ENCODE data around the gene GARRE1. TPM values are rescaled to one million over a fixed set of nuclear protein-coding genes. Genes with fewer than 3 reads are reported as not detected.

Gene GARRE1
- total and polyA plus RNA-seq, 4 donors = 4.0 to 13.7 (median 9.0) TPM

DNA sequence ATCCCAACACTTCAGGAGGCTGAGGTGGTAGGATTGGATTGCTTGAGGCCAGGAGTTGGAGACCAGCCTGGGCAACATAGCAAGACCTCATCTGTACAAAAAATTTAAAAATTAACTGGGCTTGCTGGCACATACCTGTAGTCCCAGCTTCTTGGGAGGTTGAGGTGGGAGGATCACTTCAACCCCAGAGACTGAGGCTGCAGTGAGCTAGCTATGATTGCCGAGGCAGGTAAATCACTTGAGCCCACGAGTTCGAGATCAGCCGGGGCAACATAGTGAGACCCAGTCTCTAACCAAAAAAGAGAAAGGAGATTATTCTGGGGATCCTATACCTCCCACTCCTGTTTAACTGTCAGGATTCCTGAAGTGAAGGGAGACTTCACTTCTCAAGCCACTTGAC is 16.4 kb upstream of the GARRE1 start:
- Histone ChIP-seq H3K27ac (ENCODE audit: low read depth in 1 of 2, low read length in 2 of 2) (no peak overlapping the region), H3K4me3 (ENCODE audit: low read depth in 1 of 3, low read length in 3 of 3) (no peak overlapping the region), H3K36me3 (ENCODE audit: control insufficient read depth in 4 of 4, insufficient read depth in 3 of 4, low read depth in 1 of 4, low read length in 3 of 4) (no peaks in the 10 kb centered on the region), H3K27me3 (ENCODE audit: control insufficient read depth in 4 of 4, insufficient read depth in 4 of 4, low read length in 3 of 4) (no peaks in the 10 kb centered on the region), H3K9ac (ENCODE audit: low read depth in 1 of 2, low read length in 2 of 2) (no peak overlapping the region), H3K9me3 (ENCODE audit: control insufficient read depth in 4 of 4, low read length in 3 of 4) (no peaks in the 10 kb centered on the region), H3K4me1 (ENCODE audit: control insufficient read depth in 4 of 4, insufficient read depth in 4 of 4, low read length in 3 of 4) (peaks cover 0 to 4% (median 1%) of the 10 kb centered on the region in 4 donors)
- WGBS = 97% methylated on average over 4 of the region's 4 CpGs
- DNase-seq (ENCODE audit: low spot score) = no peak
- TF ChIP-seq HNF4G (IDR thresholded peaks at IDR 0.05) (no peak), EGR1 (IDR thresholded peaks at IDR 0.05; ENCODE audit: low read depth in 2 of 2) (no peak), RXRA (IDR thresholded peaks at IDR 0.05) (no peak), TAF1 (conservative IDR thresholded peaks at IDR 0.05) (no peak), NR2F2 (IDR thresholded peaks at IDR 0.05) (no peak), RAD21 (IDR thresholded peaks at IDR 0.05) (no peak), SP1 (IDR thresholded peaks at IDR 0.05) (no peak), GABPA (IDR thresholded peaks at IDR 0.05 in 1 of 2, conservative IDR thresholded peaks at IDR 0.05 in 1 of 2) (no peak), FOXA1 (IDR thresholded peaks at IDR 0.05) (no peak), HNF4A (conservative IDR thresholded peaks at IDR 0.05) (no peak), YY1 (IDR thresholded peaks at IDR 0.05) (no peak), FOXA2 (IDR thresholded peaks at IDR 0.05) (no peak), JUND (IDR thresholded peaks at IDR 0.05) (no peak)
- TF ChIP-seq, protein P1, sequence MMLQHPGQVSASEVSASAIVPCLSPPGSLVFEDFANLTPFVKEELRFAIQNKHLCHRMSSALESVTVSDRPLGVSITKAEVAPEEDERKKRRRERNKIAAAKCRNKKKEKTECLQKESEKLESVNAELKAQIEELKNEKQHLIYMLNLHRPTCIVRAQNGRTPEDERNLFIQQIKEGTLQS (IDR thresholded peaks at IDR 0.05) = no peak
- TF ChIP-seq, protein P2, sequence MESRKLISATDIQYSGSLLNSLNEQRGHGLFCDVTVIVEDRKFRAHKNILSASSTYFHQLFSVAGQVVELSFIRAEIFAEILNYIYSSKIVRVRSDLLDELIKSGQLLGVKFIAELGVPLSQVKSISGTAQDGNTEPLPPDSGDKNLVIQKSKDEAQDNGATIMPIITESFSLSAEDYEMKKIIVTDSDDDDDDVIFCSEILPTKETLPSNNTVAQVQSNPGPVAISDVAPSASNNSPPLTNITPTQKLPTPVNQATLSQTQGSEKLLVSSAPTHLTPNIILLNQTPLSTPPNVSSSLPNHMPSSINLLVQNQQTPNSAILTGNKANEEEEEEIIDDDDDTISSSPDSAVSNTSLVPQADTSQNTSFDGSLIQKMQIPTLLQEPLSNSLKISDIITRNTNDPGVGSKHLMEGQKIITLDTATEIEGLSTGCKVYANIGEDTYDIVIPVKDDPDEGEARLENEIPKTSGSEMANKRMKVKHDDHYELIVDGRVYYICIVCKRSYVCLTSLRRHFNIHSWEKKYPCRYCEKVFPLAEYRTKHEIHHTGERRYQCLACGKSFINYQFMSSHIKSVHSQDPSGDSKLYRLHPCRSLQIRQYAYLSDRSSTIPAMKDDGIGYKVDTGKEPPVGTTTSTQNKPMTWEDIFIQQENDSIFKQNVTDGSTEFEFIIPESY (IDR thresholded peaks at IDR 0.05) = no peak
- TF ChIP-seq, protein P3, sequence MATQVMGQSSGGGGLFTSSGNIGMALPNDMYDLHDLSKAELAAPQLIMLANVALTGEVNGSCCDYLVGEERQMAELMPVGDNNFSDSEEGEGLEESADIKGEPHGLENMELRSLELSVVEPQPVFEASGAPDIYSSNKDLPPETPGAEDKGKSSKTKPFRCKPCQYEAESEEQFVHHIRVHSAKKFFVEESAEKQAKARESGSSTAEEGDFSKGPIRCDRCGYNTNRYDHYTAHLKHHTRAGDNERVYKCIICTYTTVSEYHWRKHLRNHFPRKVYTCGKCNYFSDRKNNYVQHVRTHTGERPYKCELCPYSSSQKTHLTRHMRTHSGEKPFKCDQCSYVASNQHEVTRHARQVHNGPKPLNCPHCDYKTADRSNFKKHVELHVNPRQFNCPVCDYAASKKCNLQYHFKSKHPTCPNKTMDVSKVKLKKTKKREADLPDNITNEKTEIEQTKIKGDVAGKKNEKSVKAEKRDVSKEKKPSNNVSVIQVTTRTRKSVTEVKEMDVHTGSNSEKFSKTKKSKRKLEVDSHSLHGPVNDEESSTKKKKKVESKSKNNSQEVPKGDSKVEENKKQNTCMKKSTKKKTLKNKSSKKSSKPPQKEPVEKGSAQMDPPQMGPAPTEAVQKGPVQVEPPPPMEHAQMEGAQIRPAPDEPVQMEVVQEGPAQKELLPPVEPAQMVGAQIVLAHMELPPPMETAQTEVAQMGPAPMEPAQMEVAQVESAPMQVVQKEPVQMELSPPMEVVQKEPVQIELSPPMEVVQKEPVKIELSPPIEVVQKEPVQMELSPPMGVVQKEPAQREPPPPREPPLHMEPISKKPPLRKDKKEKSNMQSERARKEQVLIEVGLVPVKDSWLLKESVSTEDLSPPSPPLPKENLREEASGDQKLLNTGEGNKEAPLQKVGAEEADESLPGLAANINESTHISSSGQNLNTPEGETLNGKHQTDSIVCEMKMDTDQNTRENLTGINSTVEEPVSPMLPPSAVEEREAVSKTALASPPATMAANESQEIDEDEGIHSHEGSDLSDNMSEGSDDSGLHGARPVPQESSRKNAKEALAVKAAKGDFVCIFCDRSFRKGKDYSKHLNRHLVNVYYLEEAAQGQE (IDR thresholded peaks at IDR 0.05) = no peak
- TF ChIP-seq, protein P4, sequence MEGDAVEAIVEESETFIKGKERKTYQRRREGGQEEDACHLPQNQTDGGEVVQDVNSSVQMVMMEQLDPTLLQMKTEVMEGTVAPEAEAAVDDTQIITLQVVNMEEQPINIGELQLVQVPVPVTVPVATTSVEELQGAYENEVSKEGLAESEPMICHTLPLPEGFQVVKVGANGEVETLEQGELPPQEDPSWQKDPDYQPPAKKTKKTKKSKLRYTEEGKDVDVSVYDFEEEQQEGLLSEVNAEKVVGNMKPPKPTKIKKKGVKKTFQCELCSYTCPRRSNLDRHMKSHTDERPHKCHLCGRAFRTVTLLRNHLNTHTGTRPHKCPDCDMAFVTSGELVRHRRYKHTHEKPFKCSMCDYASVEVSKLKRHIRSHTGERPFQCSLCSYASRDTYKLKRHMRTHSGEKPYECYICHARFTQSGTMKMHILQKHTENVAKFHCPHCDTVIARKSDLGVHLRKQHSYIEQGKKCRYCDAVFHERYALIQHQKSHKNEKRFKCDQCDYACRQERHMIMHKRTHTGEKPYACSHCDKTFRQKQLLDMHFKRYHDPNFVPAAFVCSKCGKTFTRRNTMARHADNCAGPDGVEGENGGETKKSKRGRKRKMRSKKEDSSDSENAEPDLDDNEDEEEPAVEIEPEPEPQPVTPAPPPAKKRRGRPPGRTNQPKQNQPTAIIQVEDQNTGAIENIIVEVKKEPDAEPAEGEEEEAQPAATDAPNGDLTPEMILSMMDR (IDR thresholded peaks at IDR 0.05; ENCODE audit: low read depth, low read length, missing input control) = no peak
- TF ChIP-seq, protein P5, sequence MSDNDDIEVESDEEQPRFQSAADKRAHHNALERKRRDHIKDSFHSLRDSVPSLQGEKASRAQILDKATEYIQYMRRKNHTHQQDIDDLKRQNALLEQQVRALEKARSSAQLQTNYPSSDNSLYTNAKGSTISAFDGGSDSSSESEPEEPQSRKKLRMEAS (IDR thresholded peaks at IDR 0.05) = no peak
